Kidney capillary endothelial cell (primary cell): ENCODE measurements around the gene LIF.

Experiments used
- DNase-seq: peaks from one replicate; pipeline ENCODE4 v3.0.0-alpha.2; 2018; ENCODE audit warnings: low spot score

LIF gene

GRCh38 chr22:30262917-30263741 lies 16.6 kb upstream of the LIF start:
- peak; percentile 50 for DNase-seq

- no peak for DNase-seq
These were observed 15.6 kb upstream of the LIF start for GRCh38 chr22:30262112-30262511.

GRCh38 chr22:30261134-30261533 lies 14.6 kb upstream of the LIF start:
- no peak for DNase-seq

- no peak for DNase-seq
These were observed 14.1 kb upstream of the LIF start for GRCh38 chr22:30260682-30261081.

GRCh38 chr22:30260276-30260675 lies 13.7 kb upstream of the LIF start:
- DNase-seq: no peak

GRCh38 chr22:30254314-30254713 lies 7.8 kb upstream of the LIF start:
- no peak for DNase-seq

- no peak for DNase-seq
These were observed 6.8 kb upstream of the LIF start for GRCh38 chr22:30253205-30253852.

GRCh38 chr22:30252411-30253204 lies 6.0 kb upstream of the LIF start:
- no peak for DNase-seq

GRCh38 chr22:30251711-30252110 lies 5.2 kb upstream of the LIF start:
- DNase-seq: peak; percentile 42

GRCh38 chr22:30250661-30251267 lies 4.2 kb upstream of the LIF start:
- DNase-seq: no peak

- DNase-seq: no peak
These were observed 3.5 kb upstream of the LIF start for GRCh38 chr22:30250039-30250565.

GRCh38 chr22:30249049-30250038 lies 2.8 kb upstream of the LIF start:
- DNase-seq: no peak

GRCh38 chr22:30248484-30248883 lies 1.9 kb upstream of the LIF start:
- no peak for DNase-seq

GRCh38 chr22:30247974-30248373 lies 1.4 kb upstream of the LIF start:
- DNase-seq: no peak

GRCh38 chr22:30247561-30247960 lies 1.0 kb upstream of the LIF start:
- no peak for DNase-seq

GRCh38 chr22:30246814-30247376 lies 336 bp upstream of the LIF start:
- peak; percentile 42 for DNase-seq

GRCh38 chr22:30245181-30245984 lies 1.2 kb downstream of the LIF start:
- no peak for DNase-seq

- DNase-seq: no peak
These were observed 1.9 kb downstream of the LIF start for GRCh38 chr22:30244641-30245040.

- DNase-seq: no peak
These were observed 2.5 kb downstream of the LIF start for GRCh38 chr22:30244066-30244465.

- DNase-seq: no peak
These were observed 2.9 kb downstream of the LIF start for GRCh38 chr22:30243661-30244060.
